Body of pancreas (tissue), 4 donors: ENCODE results near the gene KIR2DL4.
"Not testable (repeated sequence)": the region's sequence is repeated elsewhere in the genome, so short reads cannot be mapped to it uniquely, and the experiment has no call there.

Experiments used
- CTCF ChIP-seq, 7 experiments: fragments of 450-650 bp in 4 of 7; fragments of 200-600 bp in 3 of 7; sonication (generic) in 3 of 7; IDR thresholded peaks; one replicate each; pipeline ENCODE4 v1.5.1; 2016 to 2019; ENCODE audit warnings: antibody characterized with exemption in 7 of 7
- POLR2A ChIP-seq, 3 donors: fragments of 450-650 bp; IDR thresholded peaks; one replicate each; pipeline ENCODE4 v1.6.1; 2016; ENCODE audit warnings: antibody characterized with exemption in 3 of 3, mild to moderate bottlenecking in 2 of 3

DNA sequence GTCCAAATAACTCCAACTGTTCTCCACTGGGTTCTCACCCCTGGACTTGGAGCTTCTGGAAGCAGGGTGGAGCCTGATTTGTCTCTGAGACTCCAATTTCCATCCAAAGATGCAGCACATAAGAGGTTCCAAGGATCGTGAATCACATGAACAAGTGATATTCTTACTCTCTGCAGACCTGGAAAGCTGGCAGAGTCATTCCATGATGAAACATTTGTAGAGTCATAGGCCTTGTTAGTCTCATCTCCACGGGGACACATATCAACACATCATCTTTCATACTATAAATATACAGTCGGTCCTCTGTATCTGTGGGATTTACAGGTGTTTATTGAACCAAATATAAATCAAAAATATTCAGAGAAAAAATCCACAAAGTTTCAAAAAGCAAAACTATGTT, 11.2 kb downstream of the KIR2DL4 start:
- TF ChIP-seq CTCF, POLR2A (IDR thresholded peaks at IDR 0.05): not testable (repeated sequence)
